ENCODE results near the gene CDKN1B.
A peak's percentile ranks its signal among the peaks of the same experiment; 100 is the strongest.

CDKN1B gene

GRCh38 chr12:12718853-12719252, 1.7 kb downstream of the CDKN1B start:
- 8 to 12% methylated on average over 12 to 14 of the region's 14 CpGs for WGBS, 2 experiments (ENCODE audit: insufficient coverage in 2 of 2)
- H3K4me1 ChIP-seq (ENCODE audit: control insufficient read depth, insufficient read depth, low read length, poor library complexity, severe bottlenecking): peaks cover 44% of the 10 kb centered on the region
- no peaks in the 10 kb centered on the region for H3K9me3 ChIP-seq (ENCODE audit: control insufficient read depth, low read length)
- peaks cover 30% of the 10 kb centered on the region for H3K36me3 ChIP-seq (ENCODE audit: control insufficient read depth, insufficient read depth, low read length)
- H3K27ac ChIP-seq (ENCODE audit: low read depth, low read length, severe bottlenecking): no peak overlapping the region
- H3K4me3 ChIP-seq (ENCODE audit: extremely low read depth, insufficient read depth, low read length, poor library complexity, severe bottlenecking): peak overlapping the region; percentile 95

DNA sequence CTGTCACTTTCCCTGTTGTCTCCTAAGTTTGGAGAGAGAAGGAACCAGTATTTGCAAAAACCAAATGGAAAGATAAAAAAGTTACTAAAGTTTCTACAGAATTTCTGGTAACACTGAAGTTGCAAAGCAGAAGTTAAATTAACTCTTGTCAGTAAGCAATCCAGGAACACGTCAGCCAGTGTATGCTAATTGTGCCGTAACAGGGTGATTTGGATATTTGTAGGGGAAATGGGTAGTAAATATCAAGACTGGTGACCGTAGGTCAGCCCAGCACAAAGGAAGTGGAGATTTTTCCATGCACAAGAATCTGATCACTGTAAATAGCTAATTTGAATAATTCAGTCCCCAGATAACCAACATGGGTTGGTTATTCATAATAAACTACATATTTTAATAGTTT, 2.3 kb downstream of the CDKN1B start:
- WGBS, 2 experiments (ENCODE audit: insufficient coverage in 2 of 2): 81 to 88% methylated on average over 2 of the region's 3 CpGs
- no peaks in the 10 kb centered on the region for H3K9me3 ChIP-seq (ENCODE audit: control insufficient read depth, low read length)
- H3K4me1 ChIP-seq (ENCODE audit: control insufficient read depth, insufficient read depth, low read length, poor library complexity, severe bottlenecking): peaks cover 37% of the 10 kb centered on the region
- H3K4me3 ChIP-seq (ENCODE audit: extremely low read depth, insufficient read depth, low read length, poor library complexity, severe bottlenecking): peak overlapping the region; percentile 95
- H3K36me3 ChIP-seq (ENCODE audit: control insufficient read depth, insufficient read depth, low read length): peaks cover 30% of the 10 kb centered on the region
- H3K27ac ChIP-seq (ENCODE audit: low read depth, low read length, severe bottlenecking): no peak overlapping the region

- 87 to 100% methylated on average over 2 of the region's 4 CpGs for WGBS, 2 experiments (ENCODE audit: insufficient coverage in 2 of 2)
- Histone ChIP-seq H3K36me3 (ENCODE audit: control insufficient read depth, insufficient read depth, low read length) (peaks cover 30% of the 10 kb centered on the region), H3K27ac (ENCODE audit: low read depth, low read length, severe bottlenecking) (no peak overlapping the region), H3K4me1 (ENCODE audit: control insufficient read depth, insufficient read depth, low read length, poor library complexity, severe bottlenecking) (peaks cover 36% of the 10 kb centered on the region), H3K9me3 (ENCODE audit: control insufficient read depth, low read length) (no peaks in the 10 kb centered on the region), H3K4me3 (ENCODE audit: extremely low read depth, insufficient read depth, low read length, poor library complexity, severe bottlenecking) (no peak overlapping the region)
These were observed 2.9 kb downstream of the CDKN1B start for GRCh38 chr12:12720052-12720451.

- Histone ChIP-seq H3K9me3 (ENCODE audit: control insufficient read depth, low read length) (no peaks in the 10 kb centered on the region), H3K4me1 (ENCODE audit: control insufficient read depth, insufficient read depth, low read length, poor library complexity, severe bottlenecking) (peaks cover 34% of the 10 kb centered on the region), H3K4me3 (ENCODE audit: extremely low read depth, insufficient read depth, low read length, poor library complexity, severe bottlenecking) (no peak overlapping the region), H3K27ac (ENCODE audit: low read depth, low read length, severe bottlenecking) (no peak overlapping the region), H3K36me3 (ENCODE audit: control insufficient read depth, insufficient read depth, low read length) (peaks cover 30% of the 10 kb centered on the region)
- WGBS, 2 experiments (ENCODE audit: insufficient coverage in 2 of 2): 92% methylated on average over 2 of the region's 4 CpGs; no CpG with 5 or more reads in 1 of the 2 experiments
These were observed 3.5 kb downstream of the CDKN1B start for GRCh38 chr12:12720672-12721161.

DNA sequence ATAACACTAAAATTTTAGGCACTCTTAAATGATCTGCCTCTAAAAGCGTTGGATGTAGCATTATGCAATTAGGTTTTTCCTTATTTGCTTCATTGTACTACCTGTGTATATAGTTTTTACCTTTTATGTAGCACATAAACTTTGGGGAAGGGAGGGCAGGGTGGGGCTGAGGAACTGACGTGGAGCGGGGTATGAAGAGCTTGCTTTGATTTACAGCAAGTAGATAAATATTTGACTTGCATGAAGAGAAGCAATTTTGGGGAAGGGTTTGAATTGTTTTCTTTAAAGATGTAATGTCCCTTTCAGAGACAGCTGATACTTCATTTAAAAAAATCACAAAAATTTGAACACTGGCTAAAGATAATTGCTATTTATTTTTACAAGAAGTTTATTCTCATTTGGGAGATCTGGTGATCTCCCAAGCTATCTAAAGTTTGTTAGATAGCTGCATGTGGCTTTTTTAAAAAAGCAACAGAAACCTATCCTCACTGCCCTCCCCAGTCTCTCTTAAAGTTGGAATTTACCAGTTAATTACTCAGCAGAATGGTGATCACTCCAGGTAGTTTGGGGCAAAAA, 4.1 kb downstream of the CDKN1B start:
- H3K4me3 ChIP-seq (ENCODE audit: extremely low read depth, insufficient read depth, low read length, poor library complexity, severe bottlenecking): no peak overlapping the region
- peaks cover 30% of the 10 kb centered on the region for H3K36me3 ChIP-seq (ENCODE audit: control insufficient read depth, insufficient read depth, low read length)
- H3K9me3 ChIP-seq (ENCODE audit: control insufficient read depth, low read length): no peaks in the 10 kb centered on the region
- no peak overlapping the region for H3K27ac ChIP-seq (ENCODE audit: low read depth, low read length, severe bottlenecking)
- H3K4me1 ChIP-seq (ENCODE audit: control insufficient read depth, insufficient read depth, low read length, poor library complexity, severe bottlenecking): peaks cover 29% of the 10 kb centered on the region
- 100% methylated on average over 2 of the region's 3 CpGs; no CpG with 5 or more reads in 1 of the 2 experiments for WGBS, 2 experiments (ENCODE audit: insufficient coverage in 2 of 2)

DNA sequence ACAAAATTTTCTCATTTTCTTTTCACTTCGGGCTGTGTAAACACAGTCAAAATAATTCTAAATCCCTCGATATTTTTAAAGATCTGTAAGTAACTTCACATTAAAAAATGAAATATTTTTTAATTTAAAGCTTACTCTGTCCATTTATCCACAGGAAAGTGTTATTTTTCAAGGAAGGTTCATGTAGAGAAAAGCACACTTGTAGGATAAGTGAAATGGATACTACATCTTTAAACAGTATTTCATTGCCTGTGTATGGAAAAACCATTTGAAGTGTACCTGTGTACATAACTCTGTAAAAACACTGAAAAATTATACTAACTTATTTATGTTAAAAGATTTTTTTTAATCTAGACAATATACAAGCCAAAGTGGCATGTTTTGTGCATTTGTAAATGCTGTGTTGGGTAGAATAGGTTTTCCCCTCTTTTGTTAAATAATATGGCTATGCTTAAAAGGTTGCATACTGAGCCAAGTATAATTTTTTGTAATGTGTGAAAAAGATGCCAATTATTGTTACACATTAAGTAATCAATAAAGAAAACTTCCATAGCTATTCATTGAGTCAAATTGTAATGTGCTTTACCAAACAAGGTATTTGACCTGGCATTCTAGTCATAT, 4.8 kb downstream of the CDKN1B start:
- WGBS, 2 experiments (ENCODE audit: insufficient coverage in 2 of 2): no CpG with 5 or more reads among the region's 2 CpGs

DNA sequence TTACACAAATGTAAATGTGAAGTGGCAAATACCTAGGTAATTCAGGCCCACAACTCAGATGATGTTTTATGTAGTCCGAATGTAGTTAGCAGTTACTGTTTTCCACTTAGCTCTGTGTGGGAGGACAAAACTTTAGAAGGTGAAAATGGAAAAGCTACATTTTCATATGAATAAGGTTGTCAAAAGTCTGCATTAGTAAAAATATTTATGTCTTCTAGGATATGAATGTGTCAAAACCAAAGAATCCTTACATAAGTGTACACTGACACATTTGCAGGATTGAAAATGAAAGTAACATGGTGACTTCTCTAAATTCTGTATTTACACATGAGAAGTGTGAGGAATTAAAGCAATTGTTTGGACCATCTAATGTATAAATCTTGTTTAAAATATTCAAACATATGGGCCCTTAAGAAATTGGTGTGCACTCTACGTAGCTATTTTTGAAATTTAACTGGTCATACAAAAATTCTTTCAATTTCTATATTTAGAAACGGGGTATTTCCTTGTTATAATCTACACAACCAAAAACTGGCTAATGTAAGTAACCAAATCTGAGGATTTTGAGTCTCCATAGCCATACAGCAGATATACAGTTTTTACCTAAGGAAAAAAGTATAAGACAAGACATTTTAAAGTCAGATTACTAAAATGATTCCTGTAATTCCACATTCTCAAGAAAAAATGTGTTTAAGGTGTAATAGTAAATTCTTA, 5.4 kb downstream of the CDKN1B start:
- WGBS, 2 experiments (ENCODE audit: insufficient coverage in 2 of 2): 83% methylated on average over 1 of the region's 3 CpGs; no CpG with 5 or more reads in 1 of the 2 experiments
- peaks cover 30% of the 10 kb centered on the region for H3K36me3 ChIP-seq (ENCODE audit: control insufficient read depth, insufficient read depth, low read length)
- H3K9me3 ChIP-seq (ENCODE audit: control insufficient read depth, low read length): no peaks in the 10 kb centered on the region
- H3K4me1 ChIP-seq (ENCODE audit: control insufficient read depth, insufficient read depth, low read length, poor library complexity, severe bottlenecking): peaks cover 32% of the 10 kb centered on the region
- peak overlapping the region; percentile 65 for H3K4me3 ChIP-seq (ENCODE audit: extremely low read depth, insufficient read depth, low read length, poor library complexity, severe bottlenecking)
- no peak overlapping the region for H3K27ac ChIP-seq (ENCODE audit: low read depth, low read length, severe bottlenecking)

More for the DNA sequence above, 4.8 kb downstream of the CDKN1B start:
- H3K9me3 ChIP-seq (ENCODE audit: control insufficient read depth, low read length): no peaks in the 10 kb centered on the region
- H3K4me1 ChIP-seq (ENCODE audit: control insufficient read depth, insufficient read depth, low read length, poor library complexity, severe bottlenecking): peaks cover 30% of the 10 kb centered on the region
- peaks cover 30% of the 10 kb centered on the region for H3K36me3 ChIP-seq (ENCODE audit: control insufficient read depth, insufficient read depth, low read length)
- no peak overlapping the region for H3K4me3 ChIP-seq (ENCODE audit: extremely low read depth, insufficient read depth, low read length, poor library complexity, severe bottlenecking)
- H3K27ac ChIP-seq (ENCODE audit: low read depth, low read length, severe bottlenecking): no peak overlapping the region

DNA sequence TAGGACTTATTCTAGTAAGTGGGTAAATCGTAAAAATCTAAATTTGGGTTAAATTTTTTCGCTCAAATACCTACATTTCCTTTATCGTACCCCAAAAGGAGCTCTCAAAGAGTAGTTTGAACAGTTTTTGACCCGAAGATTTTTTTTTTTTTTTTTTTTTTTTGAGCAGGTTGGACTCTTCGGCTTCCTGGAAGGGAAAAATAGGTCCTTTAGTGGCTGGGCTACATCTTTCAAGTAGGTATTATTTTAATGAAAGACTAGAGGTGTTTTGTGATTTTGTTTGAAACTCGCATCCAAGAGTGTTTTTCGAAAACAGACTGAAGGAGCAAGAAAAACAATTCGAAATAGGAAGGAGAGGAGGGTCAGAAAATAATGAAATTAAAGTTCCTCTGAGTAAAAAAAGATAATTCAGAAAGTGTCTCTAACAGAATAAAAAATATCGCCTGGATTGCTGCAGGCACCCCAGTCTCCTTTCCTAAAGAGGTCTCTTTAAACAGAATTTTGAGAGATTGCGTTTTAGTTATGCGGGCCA, 6.0 kb downstream of the CDKN1B start:
- Histone ChIP-seq H3K4me1 (ENCODE audit: control insufficient read depth, insufficient read depth, low read length, poor library complexity, severe bottlenecking) (peaks cover 32% of the 10 kb centered on the region), H3K4me3 (ENCODE audit: extremely low read depth, insufficient read depth, low read length, poor library complexity, severe bottlenecking) (peak overlapping the region; percentile 65), H3K9me3 (ENCODE audit: control insufficient read depth, low read length) (no peaks in the 10 kb centered on the region), H3K27ac (ENCODE audit: low read depth, low read length, severe bottlenecking) (no peak overlapping the region), H3K36me3 (ENCODE audit: control insufficient read depth, insufficient read depth, low read length) (peaks cover 30% of the 10 kb centered on the region)
- 10 to 16% methylated on average over 4 to 6 of the region's 11 CpGs for WGBS, 2 experiments (ENCODE audit: insufficient coverage in 2 of 2)

DNA sequence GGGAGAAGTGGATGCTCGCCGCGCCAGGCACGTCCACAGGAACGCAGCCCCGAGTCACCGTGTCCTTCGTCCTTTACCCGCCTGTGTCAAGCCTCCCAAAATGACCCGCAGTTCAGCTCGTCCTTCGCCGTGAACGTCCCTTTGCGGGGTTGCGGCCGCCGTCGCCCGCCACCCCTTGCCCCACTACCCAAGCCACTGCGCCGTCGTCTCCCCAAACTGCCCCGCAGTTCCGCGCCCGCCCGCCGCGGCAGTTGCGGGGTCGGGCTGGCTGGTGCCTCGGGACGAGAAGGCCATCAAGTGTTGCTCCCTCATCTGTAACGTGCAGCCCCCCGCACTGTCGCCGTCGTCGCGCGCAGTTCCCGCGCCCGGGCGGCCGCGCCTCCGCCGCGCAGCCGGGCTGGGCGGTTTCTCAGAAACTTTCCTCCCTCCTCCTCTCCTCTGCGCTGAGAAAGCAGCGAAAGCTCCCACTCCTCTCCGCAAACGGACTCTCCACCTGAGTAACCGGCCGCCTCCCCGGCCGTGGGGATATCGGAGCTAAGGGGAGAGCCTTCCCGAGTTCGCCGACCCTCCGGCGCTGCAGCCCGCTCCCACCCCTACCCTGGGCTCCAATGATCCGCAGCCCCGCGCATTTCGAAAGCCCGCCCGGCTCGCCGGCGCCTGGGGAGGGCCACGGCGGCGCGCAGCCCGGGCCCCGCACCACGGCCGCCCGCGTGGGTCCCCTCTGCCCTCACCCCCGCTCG, 6.7 kb downstream of the CDKN1B start:
- peak overlapping the region; percentile 65 for H3K4me3 ChIP-seq (ENCODE audit: extremely low read depth, insufficient read depth, low read length, poor library complexity, severe bottlenecking)
- 1 to 2% methylated on average over 62 to 67 of the region's 89 CpGs for WGBS, 2 experiments (ENCODE audit: insufficient coverage in 2 of 2)
- peaks cover 28% of the 10 kb centered on the region for H3K36me3 ChIP-seq (ENCODE audit: control insufficient read depth, insufficient read depth, low read length)
- peak overlapping the region; percentile 96 for H3K27ac ChIP-seq (ENCODE audit: low read depth, low read length, severe bottlenecking)
- H3K4me1 ChIP-seq (ENCODE audit: control insufficient read depth, insufficient read depth, low read length, poor library complexity, severe bottlenecking): peaks cover 32% of the 10 kb centered on the region
- H3K9me3 ChIP-seq (ENCODE audit: control insufficient read depth, low read length): no peaks in the 10 kb centered on the region

DNA sequence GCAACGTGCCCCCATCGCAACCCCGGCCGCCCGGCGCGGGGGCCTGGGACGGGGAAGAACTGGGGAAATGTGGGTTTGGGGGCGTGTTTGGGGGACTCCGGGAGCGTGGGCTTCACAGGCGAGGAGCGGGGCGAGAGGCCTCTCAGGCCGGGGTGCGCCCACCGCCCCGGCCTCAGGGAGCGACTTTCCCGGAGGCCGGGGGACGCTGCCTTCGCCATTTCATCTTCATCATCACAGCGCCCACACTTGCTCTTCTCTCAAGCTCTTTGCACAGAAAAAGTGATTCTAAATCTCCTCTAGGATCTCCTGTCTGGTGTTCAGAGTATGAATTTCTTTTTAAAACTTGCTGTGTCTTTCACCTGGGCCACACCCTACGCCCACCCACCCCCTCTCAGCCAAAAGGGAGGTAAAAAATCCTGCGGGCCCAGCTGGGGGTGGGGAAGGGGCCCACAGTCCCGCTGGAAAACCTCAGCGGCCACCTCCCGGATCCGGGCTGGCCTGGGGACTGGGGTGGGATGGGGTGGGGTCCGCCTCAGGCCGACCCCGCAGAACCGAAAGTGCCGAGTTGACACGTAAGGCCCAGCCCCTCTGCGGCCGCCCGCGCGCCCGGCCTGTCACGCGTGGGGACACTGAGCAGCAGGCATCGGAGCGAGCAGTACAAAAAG, 7.4 kb downstream of the CDKN1B start:
- 1% methylated on average over 12 to 33 of the region's 46 CpGs for WGBS, 2 experiments (ENCODE audit: insufficient coverage in 2 of 2)
- peak overlapping the region; percentile 65 for H3K4me3 ChIP-seq (ENCODE audit: extremely low read depth, insufficient read depth, low read length, poor library complexity, severe bottlenecking)
- no peaks in the 10 kb centered on the region for H3K9me3 ChIP-seq (ENCODE audit: control insufficient read depth, low read length)
- H3K36me3 ChIP-seq (ENCODE audit: control insufficient read depth, insufficient read depth, low read length): peaks cover 21% of the 10 kb centered on the region
- H3K4me1 ChIP-seq (ENCODE audit: control insufficient read depth, insufficient read depth, low read length, poor library complexity, severe bottlenecking): peaks cover 28% of the 10 kb centered on the region
- peak overlapping the region; percentile 96 for H3K27ac ChIP-seq (ENCODE audit: low read depth, low read length, severe bottlenecking)
